ENCODE measurements around the gene DNAAF8. TPM values are rescaled to one million over a fixed set of nuclear protein-coding genes. Genes with fewer than 3 reads are reported as not detected.

DNAAF8 gene
- total and polyA plus RNA-seq, 5 donors, result 0.28 to 1.3 (median 0.43) TPM; not detected in 1

- no peaks in the 10 kb centered on the region for H3K9me3 ChIP-seq (ENCODE audit: control insufficient read depth, low read length)
- 83% methylated on average over 31 of the region's 31 CpGs for WGBS
- ATAC-seq (no peak), DNase-seq (peak; percentile 14 to 59 (median 44))
- intact Hi-C loops (cut with DNase I), result loop anchor here in 1 of 4 donors (10.0 kb wide), 1 partner anchor 265 kb away; the partner anchor contains the start of gene SEC14L5
- H3K4me1 ChIP-seq (ENCODE audit: control insufficient read depth, insufficient read depth, low read length), result peaks cover under 1% of the 10 kb centered on the region
- no peak overlapping the region for H3K4me3 ChIP-seq (ENCODE audit: low read length)
- H3K27me3 ChIP-seq (ENCODE audit: control insufficient read depth, insufficient read depth), result no peaks in the 10 kb centered on the region
- H3K27ac ChIP-seq (ENCODE audit: low read length), result no peak overlapping the region
Observed at GRCh38 chr16:4689864-4690704, 44.3 kb upstream of the DNAAF8 start.

- H3K4me1 ChIP-seq (ENCODE audit: control insufficient read depth, insufficient read depth, low read length), result peaks cover 7% of the 10 kb centered on the region
- H3K27ac ChIP-seq (ENCODE audit: low read length), result no peak overlapping the region
- intact Hi-C loops (cut with DNase I), result loop anchor here in 1 of 4 donors (10.0 kb wide), 1 partner anchor 264 kb away; the partner anchor contains the start of gene SEC14L5
- no peaks in the 10 kb centered on the region for H3K9me3 ChIP-seq (ENCODE audit: control insufficient read depth, low read length)
- DNase-seq (peak in 2 of 3 donors; percentile 14 to 63), ATAC-seq (no peak)
- no peak overlapping the region for H3K4me3 ChIP-seq (ENCODE audit: low read length)
- H3K27me3 ChIP-seq (ENCODE audit: control insufficient read depth, insufficient read depth), result no peaks in the 10 kb centered on the region
- 69% methylated on average over 19 of the region's 19 CpGs for WGBS
Observed at GRCh38 chr16:4690946-4691665, 43.2 kb upstream of the DNAAF8 start.

- DNase-seq (peak in 2 of 3 donors; percentile 13 to 65), ATAC-seq (no peak)
- 76% methylated on average over 20 of the region's 20 CpGs for WGBS
Observed at GRCh38 chr16:4691666-4692412, 42.5 kb upstream of the DNAAF8 start.

GRCh38 chr16:4692460-4693295, 41.7 kb upstream of the DNAAF8 start:
- Histone ChIP-seq H3K4me3 (ENCODE audit: low read length) (peak overlapping the region; percentile 39), H3K27me3 (ENCODE audit: control insufficient read depth, insufficient read depth) (no peaks in the 10 kb centered on the region), H3K4me1 (ENCODE audit: control insufficient read depth, insufficient read depth, low read length) (peaks cover 7% of the 10 kb centered on the region), H3K9me3 (ENCODE audit: control insufficient read depth, low read length) (no peaks in the 10 kb centered on the region), H3K27ac (ENCODE audit: low read length) (peak overlapping the region; percentile 33)
- ATAC-seq, result peak; percentile 0 to 15
- intact Hi-C loops (cut with DNase I), result loop anchor here in 1 of 4 donors (10.0 kb wide), 1 partner anchor 262 kb away; the partner anchor contains the start of gene SEC14L5
- 22% methylated on average over 31 of the region's 31 CpGs for WGBS
- DNase-seq, result peak in 2 of 3 donors; percentile 14 to 45

More at GRCh38 chr16:4691666-4692412, 42.5 kb upstream of the DNAAF8 start:
- Histone ChIP-seq H3K27me3 (ENCODE audit: control insufficient read depth, insufficient read depth) (no peaks in the 10 kb centered on the region), H3K9me3 (ENCODE audit: control insufficient read depth, low read length) (no peaks in the 10 kb centered on the region), H3K27ac (ENCODE audit: low read length) (no peak overlapping the region), H3K4me3 (ENCODE audit: low read length) (no peak overlapping the region), H3K4me1 (ENCODE audit: control insufficient read depth, insufficient read depth, low read length) (peaks cover 7% of the 10 kb centered on the region)
- intact Hi-C loops (cut with DNase I), result loop anchor here in 1 of 4 donors (10.0 kb wide), 1 partner anchor 263 kb away; the partner anchor contains the start of gene SEC14L5

- DNase-seq (peak; percentile 97 to 99 (median 99)), ATAC-seq (peak; percentile 89 to 90)
- peak within 1 kb of the TSS; percentile 65 for H3K4me3 ChIP-seq (ENCODE audit: low read length)
- H3K9me3 ChIP-seq (ENCODE audit: control insufficient read depth, low read length), result no peaks in the 10 kb centered on the region
- under 1% methylated on average over 91 of the region's 91 CpGs for WGBS
- H3K27ac ChIP-seq (ENCODE audit: low read length), result peak within 1 kb of the TSS; percentile 36
- intact Hi-C loops (cut with DNase I), result loop anchor here in 1 of 4 donors (10.0 kb wide), 1 partner anchor 261 kb away; the partner anchor contains the start of gene SEC14L5
- H3K27me3 ChIP-seq (ENCODE audit: control insufficient read depth, insufficient read depth), result no peaks in the 10 kb centered on the region
- H3K4me1 ChIP-seq (ENCODE audit: control insufficient read depth, insufficient read depth, low read length), result peaks cover 7% of the 10 kb centered on the region
Observed at GRCh38 chr16:4693296-4693955, 40.9 kb upstream of the DNAAF8 start, which contains the start of gene NUDT16L1. Gene NUDT16L1, plus strand, starts transcription at chr16:4693562. Its CDS starts 165 bp downstream, at chr16:4693727.

GRCh38 chr16:4693956-4694641, 40.2 kb upstream of the DNAAF8 start:
- intact Hi-C loops (cut with DNase I), result loop anchor here in 1 of 4 donors (10.0 kb wide), 1 partner anchor 261 kb away; the partner anchor contains the start of gene SEC14L5
- H3K4me3 ChIP-seq (ENCODE audit: low read length), result peak overlapping the region; percentile 65
- peaks cover 7% of the 10 kb centered on the region for H3K4me1 ChIP-seq (ENCODE audit: control insufficient read depth, insufficient read depth, low read length)
- DNase-seq, result peak; percentile 48 to 84 (median 84)
- WGBS, result 1% methylated on average over 54 of the region's 54 CpGs
- no peaks in the 10 kb centered on the region for H3K9me3 ChIP-seq (ENCODE audit: control insufficient read depth, low read length)
- H3K27ac ChIP-seq (ENCODE audit: low read length), result peak overlapping the region; percentile 36
- ATAC-seq, result peak; percentile 15 to 18
- no peaks in the 10 kb centered on the region for H3K27me3 ChIP-seq (ENCODE audit: control insufficient read depth, insufficient read depth)

GRCh38 chr16:4694642-4695451, 39.5 kb upstream of the DNAAF8 start:
- Histone ChIP-seq H3K4me1 (ENCODE audit: control insufficient read depth, insufficient read depth, low read length) (peaks cover 7% of the 10 kb centered on the region), H3K27ac (ENCODE audit: low read length) (peak overlapping the region; percentile 42), H3K9me3 (ENCODE audit: control insufficient read depth, low read length) (no peaks in the 10 kb centered on the region), H3K4me3 (ENCODE audit: low read length) (peak overlapping the region; percentile 65), H3K27me3 (ENCODE audit: control insufficient read depth, insufficient read depth) (no peaks in the 10 kb centered on the region)
- ATAC-seq (no peak), DNase-seq (peak; percentile 58 to 88 (median 85))
- intact Hi-C loops (cut with DNase I), result loop anchor here in 1 of 4 donors (10.0 kb wide), 1 partner anchor 260 kb away; the partner anchor contains the start of gene SEC14L5
- WGBS, result 37% methylated on average over 26 of the region's 26 CpGs

- 53% methylated on average over 12 of the region's 12 CpGs for WGBS
- intact Hi-C loops (cut with DNase I), result loop anchor here in 1 of 4 donors (10.0 kb wide), 1 partner anchor 259 kb away; the partner anchor contains the start of gene SEC14L5
- Histone ChIP-seq H3K27ac (ENCODE audit: low read length) (peak overlapping the region; percentile 42), H3K4me1 (ENCODE audit: control insufficient read depth, insufficient read depth, low read length) (peaks cover 7% of the 10 kb centered on the region), H3K27me3 (ENCODE audit: control insufficient read depth, insufficient read depth) (no peaks in the 10 kb centered on the region), H3K4me3 (ENCODE audit: low read length) (no peak overlapping the region), H3K9me3 (ENCODE audit: control insufficient read depth, low read length) (no peaks in the 10 kb centered on the region)
- DNase-seq (peak; percentile 15 to 68 (median 50)), ATAC-seq (no peak)
Observed at GRCh38 chr16:4695473-4696171, 38.7 kb upstream of the DNAAF8 start.
